ENCODE results near the gene DTNB. TPM values are rescaled to one million over a fixed set of nuclear protein-coding genes. Genes with fewer than 3 reads are reported as not detected.
A peak's percentile ranks its signal among the peaks of the same experiment; 100 is the strongest.

The DTNB gene
- total RNA-seq, 4 donors from 2014 or later = 0.70 to 23.1 (median 6.1) TPM

DNA sequence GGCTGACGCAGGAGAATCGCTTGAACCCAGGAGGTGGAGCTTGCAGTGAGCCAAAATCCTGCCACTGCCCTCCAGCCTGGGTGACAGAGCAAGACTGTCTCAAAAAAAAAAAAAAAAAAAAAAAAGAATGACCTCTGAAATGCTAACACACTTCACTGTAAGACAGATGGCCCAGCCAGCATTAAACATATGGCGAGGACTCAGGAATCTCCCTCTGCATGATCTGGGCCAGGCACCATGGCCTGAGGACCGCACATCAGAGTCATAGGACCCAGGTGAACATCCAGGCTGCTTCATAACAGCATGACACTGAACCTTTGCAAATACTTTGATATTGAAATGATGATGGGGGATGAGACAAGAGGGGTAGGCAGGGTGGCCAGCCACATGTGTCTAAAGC lies 275.6 kb downstream of the DTNB start:
- no peak for DNase-seq
- H3K27me3 ChIP-seq = no peaks in the 10 kb centered on the region
- no peak overlapping the region for H3K27ac ChIP-seq
- no peak for TF ChIP-seq POLR2A (IDR thresholded peaks at IDR 0.05)
- TF ChIP-seq, protein P1, sequence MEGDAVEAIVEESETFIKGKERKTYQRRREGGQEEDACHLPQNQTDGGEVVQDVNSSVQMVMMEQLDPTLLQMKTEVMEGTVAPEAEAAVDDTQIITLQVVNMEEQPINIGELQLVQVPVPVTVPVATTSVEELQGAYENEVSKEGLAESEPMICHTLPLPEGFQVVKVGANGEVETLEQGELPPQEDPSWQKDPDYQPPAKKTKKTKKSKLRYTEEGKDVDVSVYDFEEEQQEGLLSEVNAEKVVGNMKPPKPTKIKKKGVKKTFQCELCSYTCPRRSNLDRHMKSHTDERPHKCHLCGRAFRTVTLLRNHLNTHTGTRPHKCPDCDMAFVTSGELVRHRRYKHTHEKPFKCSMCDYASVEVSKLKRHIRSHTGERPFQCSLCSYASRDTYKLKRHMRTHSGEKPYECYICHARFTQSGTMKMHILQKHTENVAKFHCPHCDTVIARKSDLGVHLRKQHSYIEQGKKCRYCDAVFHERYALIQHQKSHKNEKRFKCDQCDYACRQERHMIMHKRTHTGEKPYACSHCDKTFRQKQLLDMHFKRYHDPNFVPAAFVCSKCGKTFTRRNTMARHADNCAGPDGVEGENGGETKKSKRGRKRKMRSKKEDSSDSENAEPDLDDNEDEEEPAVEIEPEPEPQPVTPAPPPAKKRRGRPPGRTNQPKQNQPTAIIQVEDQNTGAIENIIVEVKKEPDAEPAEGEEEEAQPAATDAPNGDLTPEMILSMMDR (IDR thresholded peaks at IDR 0.05) = no peak
- no peaks in the 10 kb centered on the region for H3K36me3 ChIP-seq
- no peaks in the 10 kb centered on the region for H3K4me1 ChIP-seq
- H3K9me3 ChIP-seq = no peaks in the 10 kb centered on the region
- H3K4me3 ChIP-seq = no peak overlapping the region

DNA sequence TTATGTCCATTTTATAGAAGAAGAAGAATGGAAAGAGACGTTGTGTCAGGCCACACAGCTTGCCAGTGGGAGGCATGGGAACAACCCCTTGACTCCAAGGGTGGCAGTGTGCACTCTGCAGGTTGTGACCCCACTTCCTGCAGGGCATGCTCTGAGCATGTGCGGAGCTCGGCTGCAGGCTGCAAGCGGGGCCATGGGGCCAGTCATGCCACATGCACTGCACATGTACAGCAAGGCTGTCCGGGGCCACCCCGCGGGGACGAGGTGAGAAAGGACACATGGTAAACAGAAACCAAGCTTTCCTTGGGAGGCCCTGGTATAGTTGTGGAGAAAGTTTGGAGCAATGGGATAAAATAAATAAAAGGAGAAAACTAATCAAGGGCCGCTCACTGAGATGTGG lies 284.2 kb downstream of the DTNB start:
- H3K27me3 ChIP-seq = no peaks in the 10 kb centered on the region
- DNase-seq = peak in 1 of 3 donors; percentile 12
- H3K4me3 ChIP-seq = no peak overlapping the region
- H3K27ac ChIP-seq = no peak overlapping the region
- no peak for TF ChIP-seq POLR2A (IDR thresholded peaks at IDR 0.05)
- TF ChIP-seq, protein P1 (IDR thresholded peaks at IDR 0.05) = no peak
- H3K4me1 ChIP-seq = no peaks in the 10 kb centered on the region
- no peaks in the 10 kb centered on the region for H3K36me3 ChIP-seq
- no peaks in the 10 kb centered on the region for H3K9me3 ChIP-seq

DNA sequence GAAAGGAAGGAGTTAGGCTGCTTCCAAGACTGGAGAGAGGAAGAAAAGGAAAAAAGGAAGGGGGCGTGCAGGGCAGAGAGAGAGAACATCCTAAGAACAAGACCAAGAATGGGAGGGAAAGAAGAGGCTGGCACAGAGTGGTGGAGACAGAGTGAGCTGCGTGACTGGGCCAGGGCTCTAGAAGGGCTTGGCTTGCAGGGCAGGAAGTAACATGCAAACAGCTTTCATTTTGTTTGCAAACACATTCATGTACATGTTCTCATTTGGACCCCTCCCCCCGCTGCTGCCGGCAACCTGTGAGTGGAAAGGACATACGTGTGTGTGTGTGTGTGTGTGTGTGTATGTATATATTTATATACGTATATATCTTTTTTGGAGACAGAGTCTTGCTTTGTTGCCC lies 284.9 kb downstream of the DTNB start:
- no peaks in the 10 kb centered on the region for H3K4me1 ChIP-seq
- H3K27ac ChIP-seq = no peak overlapping the region
- no peaks in the 10 kb centered on the region for H3K9me3 ChIP-seq
- no peak overlapping the region for H3K4me3 ChIP-seq
- H3K36me3 ChIP-seq = no peaks in the 10 kb centered on the region
- no peaks in the 10 kb centered on the region for H3K27me3 ChIP-seq
- TF ChIP-seq, protein P1 (IDR thresholded peaks at IDR 0.05) = no peak
- TF ChIP-seq POLR2A (IDR thresholded peaks at IDR 0.05) = no peak
- DNase-seq = peak in 1 of 3 donors; percentile 21

DNA sequence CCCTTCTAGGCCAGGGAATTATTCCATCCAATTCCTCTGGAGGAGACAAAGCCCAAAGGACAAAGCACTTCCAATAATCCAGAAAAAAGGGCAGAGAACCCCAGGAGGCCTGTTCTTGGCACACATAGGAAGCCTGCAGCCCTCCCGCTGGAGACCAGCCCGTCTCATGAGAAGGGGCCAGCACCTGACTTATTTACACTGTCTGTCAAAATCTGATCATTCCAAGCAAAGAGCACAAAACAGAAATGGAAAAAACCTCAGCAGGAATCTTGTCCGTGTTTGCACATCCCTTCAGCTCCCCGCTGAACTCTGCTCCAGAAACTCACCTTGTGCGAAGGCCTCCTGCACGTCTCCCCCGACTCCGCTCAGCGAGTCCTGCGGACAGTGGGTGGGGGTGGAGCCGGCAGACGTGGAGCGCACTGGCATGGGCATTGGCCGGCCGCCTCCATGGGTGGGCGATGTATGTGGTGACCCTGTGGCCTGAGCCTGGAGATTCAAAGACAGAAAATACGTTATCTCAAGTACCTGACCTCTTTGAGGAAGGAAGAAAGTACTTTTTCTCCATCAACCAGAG lies 285.4 kb downstream of the DTNB start:
- no peaks in the 10 kb centered on the region for H3K9me3 ChIP-seq
- peak in 1 of 3 donors; percentile 41 for DNase-seq
- H3K4me3 ChIP-seq = no peak overlapping the region
- TF ChIP-seq, protein P1 (IDR thresholded peaks at IDR 0.05) = no peak
- TF ChIP-seq POLR2A (IDR thresholded peaks at IDR 0.05) = no peak
- H3K27me3 ChIP-seq = no peaks in the 10 kb centered on the region
- no peaks in the 10 kb centered on the region for H3K36me3 ChIP-seq
- H3K4me1 ChIP-seq = no peaks in the 10 kb centered on the region
- no peak overlapping the region for H3K27ac ChIP-seq

DNA sequence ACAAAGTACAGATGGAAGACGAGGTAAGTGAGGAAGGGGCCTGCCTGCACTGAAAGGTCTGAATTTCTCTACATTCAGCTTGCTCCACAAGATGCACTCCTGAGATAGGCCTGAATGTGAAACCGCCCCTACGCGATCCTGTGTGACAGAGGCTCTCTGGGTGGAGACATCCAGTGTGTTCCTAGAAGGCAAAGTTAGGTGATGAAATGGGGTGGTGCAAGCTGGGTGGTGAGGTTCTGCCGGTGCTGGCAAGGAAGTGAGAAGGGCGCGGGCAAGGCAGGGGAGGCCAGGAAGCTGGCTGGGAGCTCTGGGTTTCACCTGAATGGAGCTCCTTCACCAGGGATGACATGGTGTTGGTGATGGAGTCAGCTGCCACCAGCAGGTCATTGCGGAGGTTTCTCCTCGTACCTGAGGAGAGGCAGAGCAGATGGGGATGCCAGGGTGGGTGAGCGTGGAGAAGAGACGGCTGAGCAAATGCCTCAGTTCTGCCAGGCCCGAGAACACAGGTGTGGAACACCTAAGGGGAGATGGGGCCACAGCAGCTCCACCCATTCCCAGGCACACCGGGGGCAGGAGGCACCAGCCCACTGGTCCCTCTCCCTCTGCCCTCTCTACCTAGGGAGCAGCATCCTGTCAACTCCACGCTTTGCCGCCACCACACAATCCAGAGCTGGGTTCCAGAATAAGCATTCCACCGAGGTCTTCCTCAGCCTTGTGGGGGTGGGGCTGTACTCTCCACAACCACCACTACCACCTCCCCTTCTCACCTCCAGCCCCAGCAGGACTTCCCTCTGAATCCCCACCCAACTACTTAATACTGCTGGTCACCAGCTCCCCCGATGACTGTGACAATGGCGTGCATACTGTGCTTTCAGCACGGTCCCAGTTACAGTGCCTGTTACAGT lies 286.2 kb downstream of the DTNB start:
- no peaks in the 10 kb centered on the region for H3K27me3 ChIP-seq
- DNase-seq = peak in 2 of 3 donors; percentile 11 to 41
- no peaks in the 10 kb centered on the region for H3K4me1 ChIP-seq
- H3K4me3 ChIP-seq = no peak overlapping the region
- TF ChIP-seq, protein P1 (IDR thresholded peaks at IDR 0.05) = no peak
- TF ChIP-seq POLR2A (IDR thresholded peaks at IDR 0.05) = no peak
- H3K36me3 ChIP-seq = no peaks in the 10 kb centered on the region
- no peak overlapping the region for H3K27ac ChIP-seq
- no peaks in the 10 kb centered on the region for H3K9me3 ChIP-seq

Data from Peyer's patch (tissue), 4 donors.